ENCODE data around the gene BTN1A1. TPM values are rescaled to one million over a fixed set of nuclear protein-coding genes. Genes with fewer than 3 reads are reported as not detected.
"Not testable (repeated sequence)": the region's sequence is repeated elsewhere in the genome, so short reads cannot be mapped to it uniquely, and the experiment has no call there.

BTN1A1 gene
- polyA plus RNA-seq, 5 donors, result 0.12 to 0.26 (median 0.18) TPM

DNA sequence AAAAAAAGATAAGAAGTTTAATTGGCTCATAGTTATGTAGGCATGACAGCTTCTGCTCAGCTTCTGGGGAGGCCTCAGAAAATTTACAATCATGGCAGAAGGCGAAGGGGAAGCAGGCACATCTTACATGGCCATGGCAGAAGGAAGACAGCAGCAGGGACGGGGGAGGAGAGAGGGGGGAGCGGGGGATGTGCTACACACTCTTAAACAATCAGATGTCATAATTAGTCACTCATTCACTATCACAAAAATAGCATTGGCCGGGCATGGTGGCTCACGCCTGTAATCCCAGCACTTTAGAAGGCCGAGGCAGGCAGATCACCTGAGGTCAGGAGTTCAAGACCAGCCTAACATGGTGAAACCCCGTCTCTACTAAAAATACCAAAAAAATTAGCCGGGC, 10.9 kb downstream of the BTN1A1 start:
- not testable (repeated sequence) for DNase-seq

- no peak for DNase-seq
These were observed 14.9 kb downstream of the BTN1A1 start for GRCh38 chr6:26514984-26515383.

DNA sequence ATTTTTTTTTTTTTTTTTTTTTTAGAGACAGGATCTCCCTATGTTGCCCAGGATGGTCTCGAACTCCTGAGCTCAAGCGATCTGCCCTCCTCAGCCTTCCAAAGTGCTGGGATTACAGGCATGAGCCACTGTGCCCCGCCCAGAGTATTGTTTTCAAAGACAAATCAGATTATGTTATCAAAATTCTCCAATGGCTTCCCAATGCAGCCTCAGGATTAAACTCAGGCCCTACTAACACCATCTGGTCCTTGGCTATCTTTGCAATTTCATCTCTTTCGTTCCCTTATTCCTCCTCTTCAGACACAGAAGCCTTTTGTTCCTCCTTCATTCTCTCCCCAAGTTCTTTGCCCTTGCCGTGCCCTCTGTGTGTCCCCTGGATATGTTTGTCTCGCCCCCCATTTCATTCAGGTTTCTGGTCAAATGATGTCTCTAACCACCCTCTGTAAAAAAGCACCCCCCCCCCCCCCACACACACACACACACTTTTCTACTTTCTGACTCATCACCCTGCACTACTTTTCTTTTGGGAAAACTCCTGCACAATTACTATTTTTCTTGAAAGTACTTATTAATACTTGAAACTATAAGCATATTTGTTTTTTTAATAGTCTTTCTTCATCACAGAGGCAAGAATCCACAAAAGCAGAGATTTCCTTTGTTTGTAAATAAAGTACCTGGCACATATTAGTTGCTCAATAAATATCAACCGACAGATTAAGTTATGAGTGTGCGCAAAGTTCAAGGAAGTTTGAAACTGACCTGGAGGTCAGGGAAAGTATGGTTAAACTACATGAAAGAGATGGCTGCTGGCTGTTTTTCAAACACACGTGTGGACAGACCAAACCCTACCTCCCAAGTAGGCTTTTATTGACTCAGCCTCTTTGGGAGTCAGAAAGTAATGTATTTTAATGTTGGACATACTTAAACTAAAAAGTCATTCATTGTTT, 16.7 kb downstream of the BTN1A1 start:
- no peak for DNase-seq

DNA sequence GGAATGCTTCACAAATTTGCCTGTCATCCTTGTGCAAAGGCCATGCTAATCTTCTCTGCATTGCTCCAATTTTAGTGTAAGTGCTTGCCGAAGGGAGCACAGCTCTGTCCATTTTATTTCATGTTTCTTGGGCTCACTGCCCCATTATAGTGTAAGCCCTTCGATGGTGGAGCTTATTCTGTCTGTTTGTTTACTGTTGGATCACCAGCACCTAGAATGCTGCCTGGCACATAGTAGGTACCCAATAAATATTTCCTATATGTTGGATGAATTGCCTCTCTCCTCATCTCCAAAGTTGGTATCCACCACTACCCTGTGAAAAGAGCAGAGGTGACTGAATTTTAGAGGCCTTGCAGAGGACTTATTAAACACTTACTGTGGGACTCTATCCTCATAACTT, 19.3 kb downstream of the BTN1A1 start:
- DNase-seq, result no peak

DNA sequence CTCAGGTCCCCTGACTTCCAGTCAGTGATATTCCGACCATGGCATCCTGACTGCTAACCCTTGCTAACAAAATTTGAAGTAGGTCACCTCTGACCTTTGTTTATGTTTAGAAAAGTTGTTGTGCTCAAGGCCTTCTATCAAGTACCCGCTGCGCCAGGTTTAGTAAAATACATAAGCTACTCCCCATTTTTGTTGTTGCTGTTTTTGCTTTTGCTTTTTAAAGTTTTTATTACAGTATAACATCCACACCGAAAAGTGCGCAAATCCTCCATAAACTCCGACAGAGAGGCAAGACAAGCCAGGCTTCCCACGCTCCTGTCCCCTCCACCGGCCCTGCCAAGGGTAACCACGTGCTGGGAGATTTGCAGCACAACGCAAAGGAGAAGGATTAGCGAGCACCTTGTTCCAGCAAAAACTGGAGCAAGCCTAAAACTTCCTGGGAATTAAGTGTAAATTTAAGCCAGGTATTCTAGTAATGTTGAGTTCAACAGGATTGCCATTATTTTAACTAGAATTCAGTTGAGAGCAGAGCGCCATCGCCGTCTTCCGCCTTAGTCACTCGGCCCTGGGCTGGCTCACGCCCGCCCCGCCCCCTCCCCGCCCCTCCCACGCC, 20.2 kb downstream of the BTN1A1 start:
- peak; percentile 74 to 77 for DNase-seq

- peak; percentile 90 to 92 for DNase-seq
These were observed 20.9 kb downstream of the BTN1A1 start for GRCh38 chr6:26520850-26521599.

DNA sequence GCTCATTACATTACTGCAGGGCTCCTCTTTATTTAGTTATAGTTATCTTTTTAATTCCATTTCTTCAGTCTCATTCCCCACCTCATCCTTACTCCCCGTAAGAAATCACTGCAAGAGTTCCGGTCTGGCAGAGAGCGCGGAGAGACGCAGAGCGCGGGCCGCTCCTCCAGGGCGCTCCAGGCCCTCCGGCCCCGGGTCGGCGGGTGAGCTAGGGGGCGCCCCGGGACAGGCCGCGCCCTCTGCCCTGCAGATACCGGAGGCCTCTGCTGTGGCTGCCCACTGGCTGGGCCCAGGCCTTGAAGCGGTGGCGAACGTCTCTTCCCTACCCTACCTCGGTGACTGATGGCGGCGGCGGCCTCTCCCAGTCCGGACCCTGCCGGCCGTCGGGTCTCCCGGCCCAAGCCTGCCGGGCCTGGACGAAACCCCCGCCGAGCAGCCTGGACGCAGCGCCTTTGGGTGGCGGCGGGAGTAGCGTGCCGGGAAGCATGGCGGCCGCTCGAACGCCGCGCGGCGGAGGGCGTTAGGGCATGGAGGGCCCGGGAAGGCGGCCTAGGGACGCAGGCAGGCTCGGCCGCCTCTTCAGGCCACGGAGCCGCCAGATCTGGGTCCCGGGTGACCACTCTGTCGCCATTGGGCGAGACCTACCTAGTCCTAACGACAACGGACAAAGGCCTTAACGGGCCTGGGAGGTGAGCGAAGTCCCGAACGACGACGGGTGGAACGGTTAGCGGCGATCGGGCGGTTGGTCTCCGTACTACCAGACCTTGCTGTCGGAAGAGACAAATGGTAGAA, 21.7 kb downstream of the BTN1A1 start:
- peak; percentile 77 to 86 for DNase-seq

- peak in 1 of 2 donors; percentile 27 for DNase-seq
These were observed 22.6 kb downstream of the BTN1A1 start for GRCh38 chr6:26522486-26523228.

DNA sequence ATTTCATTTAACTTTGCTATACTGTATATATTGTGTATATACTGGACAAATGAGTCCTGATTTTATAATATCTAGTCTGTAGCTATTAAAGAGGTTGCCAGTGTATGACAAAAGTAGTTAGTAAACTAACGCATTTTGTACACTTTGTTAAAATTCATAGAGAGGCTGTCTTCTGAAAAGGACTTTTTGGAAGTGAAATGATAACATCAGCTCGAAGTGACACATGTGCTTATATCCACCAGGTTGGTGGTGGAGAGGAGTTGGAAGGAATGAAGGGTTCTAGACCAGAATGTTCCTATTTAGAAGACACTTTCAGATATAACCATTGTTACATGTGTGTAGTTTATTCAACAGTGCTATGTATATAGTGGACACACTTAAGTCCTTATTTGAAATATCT, 24.2 kb downstream of the BTN1A1 start:
- not testable (repeated sequence) for DNase-seq

DNA sequence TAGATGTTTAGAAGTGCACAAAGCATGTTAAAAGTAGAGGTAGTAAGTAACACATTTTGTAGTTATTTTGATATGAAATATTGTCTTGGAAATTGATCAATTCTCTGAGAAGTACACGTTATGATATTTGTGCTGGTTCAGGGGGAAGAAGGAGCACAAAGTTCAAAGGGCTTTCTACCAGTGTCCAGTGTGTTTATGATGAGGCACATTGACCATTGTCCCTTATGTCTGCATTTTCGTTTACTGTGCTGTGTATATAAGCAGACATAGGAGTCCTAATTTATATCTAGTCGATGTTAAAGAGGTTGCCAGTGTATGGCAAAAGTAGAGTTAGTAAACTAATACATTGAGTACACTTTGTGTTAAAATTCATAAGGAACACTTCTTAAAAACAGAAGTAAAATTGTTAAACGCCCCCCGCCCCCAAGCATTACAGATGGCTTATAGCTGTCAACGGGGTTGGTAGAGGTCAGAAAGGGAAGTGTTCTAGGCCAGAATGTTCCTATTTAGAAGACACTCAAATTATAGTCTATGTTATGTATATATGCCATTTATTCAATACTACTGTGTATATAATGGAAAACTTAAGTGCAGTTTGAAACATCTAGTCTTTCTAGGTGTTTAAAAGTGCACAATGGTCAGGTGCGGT, 24.7 kb downstream of the BTN1A1 start:
- no peak for DNase-seq

DNA sequence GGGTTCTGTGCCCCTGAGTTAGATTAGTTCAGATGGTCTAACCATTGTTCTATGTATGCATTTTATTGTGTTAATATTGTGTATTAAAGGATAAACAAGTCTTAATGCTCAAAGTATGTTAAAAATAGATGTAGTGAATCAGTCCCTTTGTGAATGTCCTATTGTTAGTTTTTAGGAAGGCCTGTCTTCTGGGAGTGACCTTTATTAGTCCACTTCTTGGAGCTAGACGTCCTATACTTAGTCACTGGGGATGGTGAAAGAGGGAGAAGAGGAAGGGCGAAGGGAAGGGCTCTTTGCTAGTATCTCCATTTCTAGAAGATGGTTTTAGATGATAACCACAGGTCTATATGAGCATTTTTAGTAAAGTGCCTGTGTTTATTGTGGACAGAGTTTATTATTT, 25.7 kb downstream of the BTN1A1 start:
- no peak for DNase-seq

GRCh38 chr6:26526928-26527327, 26.8 kb downstream of the BTN1A1 start:
- no peak for DNase-seq

GRCh38 chr6:26530203-26530602, 30.1 kb downstream of the BTN1A1 start:
- DNase-seq, result no peak

GRCh38 chr6:26531897-26532296, 31.8 kb downstream of the BTN1A1 start:
- no peak for DNase-seq

DNA sequence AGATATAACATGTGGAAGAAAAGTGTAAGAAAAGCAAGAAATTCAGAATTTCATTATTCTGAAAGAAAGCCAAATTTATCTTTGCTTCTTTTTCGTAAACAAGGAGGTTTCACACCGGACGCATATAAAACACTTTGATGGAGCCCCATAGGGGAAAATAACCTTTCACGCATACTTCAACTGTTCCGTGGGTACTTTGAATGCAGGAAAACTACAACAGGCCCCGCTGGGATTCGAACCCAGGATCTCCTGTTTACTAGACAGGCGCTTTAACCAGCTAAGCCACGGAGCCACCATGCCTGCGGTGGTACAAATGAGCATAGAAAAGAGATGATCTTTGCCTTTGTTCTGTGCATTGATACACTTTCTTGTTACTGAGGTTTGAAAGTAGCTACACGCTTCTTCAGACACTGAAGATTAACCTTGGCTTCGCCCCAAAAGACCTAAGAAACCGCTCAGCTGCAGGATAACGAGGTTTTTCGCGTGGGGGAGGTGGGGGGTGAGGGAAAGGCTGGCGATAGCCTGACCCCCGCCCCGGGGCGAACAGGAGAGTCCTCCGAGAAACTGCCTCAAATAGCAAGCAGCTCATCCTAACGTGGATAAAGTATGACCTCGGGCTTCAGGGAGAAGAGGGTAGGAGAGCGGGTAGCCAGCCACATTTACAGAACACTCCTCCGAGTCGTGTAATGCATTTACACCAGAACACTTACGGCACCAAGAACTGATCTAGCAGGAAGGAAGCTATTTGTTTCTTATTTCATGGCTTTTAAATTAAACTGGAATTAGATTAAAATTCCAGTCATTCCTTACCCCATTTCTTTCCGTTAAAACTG, 32.8 kb downstream of the BTN1A1 start:
- peak; percentile 85 to 93 for DNase-seq

DNA sequence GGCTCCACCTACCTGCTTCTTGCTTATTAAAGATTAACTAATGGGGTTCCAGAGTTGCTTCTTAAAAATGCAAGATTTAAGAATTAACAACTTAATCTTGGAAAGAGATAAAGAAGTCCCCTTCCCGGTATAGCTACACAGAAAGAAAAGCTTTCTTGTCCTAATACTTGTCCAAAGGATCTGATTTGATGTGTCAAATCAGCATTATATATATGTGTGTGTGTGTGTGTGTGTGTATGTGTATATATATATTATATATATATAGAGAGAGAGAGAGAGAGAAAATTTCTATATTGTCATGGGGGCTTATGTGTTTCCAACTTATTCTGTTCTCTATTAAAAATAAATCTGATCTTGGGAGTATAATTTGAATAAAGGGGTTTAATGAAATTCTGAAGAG, 33.4 kb downstream of the BTN1A1 start:
- no peak for DNase-seq

DNA sequence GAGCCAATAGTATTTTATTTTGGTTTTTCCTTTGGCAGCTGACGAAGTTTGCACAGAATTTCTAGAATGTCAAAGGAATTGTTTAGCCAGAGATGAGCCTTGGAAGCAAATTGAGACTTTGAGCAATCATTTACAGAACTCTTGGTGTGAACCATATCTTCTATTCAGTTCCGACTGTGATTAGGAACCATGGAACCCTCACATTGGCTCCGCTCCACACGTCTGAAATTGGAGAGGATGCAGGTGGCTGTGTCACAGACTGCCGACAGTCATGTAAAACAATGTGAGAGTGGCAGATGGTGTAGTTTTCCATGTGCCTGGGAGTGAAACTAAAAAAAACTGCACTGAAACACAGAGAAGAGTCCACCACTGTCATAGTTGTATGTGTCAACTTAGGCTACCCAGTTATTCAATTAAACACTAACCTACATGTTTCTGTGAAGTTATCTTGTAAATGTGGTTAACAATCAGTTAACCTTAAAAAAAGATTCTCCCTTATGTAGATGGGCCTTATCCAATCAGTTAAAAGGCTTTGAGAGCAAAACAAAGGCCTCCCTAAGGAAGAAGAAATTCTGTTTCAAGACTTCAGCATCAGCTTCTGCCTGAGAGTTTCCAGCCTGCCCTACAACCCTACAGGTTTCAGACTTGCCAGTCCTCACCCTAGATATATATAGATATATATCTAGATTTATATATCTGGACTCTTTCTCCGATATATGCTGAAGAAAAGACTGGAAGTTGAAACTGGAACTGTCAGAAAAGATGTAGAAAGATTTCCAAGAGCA, 34.8 kb downstream of the BTN1A1 start:
- no peak for DNase-seq

DNA sequence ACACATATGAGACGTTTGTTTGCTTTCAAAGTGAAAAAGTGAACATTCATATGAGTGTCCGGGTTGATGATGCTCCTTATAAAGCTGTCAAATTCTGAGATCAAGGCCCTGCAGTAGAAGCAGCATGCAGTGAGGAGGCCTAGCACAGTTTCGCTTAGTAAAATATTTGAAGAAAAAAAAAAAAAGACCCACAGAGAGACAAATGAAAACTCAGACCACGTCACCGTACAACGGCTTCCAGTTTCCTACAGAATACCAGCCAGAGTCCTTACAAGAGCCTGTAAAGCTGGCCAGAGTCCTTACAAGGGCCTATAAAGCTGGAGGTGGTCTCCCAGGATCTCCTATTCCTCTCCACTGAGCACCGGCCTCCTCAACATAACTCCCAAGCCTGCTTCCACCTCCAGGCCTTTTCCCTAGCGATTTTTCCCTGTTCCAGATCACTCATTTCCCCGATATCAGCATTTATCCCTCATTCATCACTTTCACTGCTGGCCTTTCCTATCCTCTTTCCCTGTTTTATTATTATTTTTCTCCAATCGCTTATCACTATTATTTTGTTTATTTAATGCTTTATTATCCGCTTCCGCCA, 36.6 kb downstream of the BTN1A1 start:
- DNase-seq, result no peak

Data from right lung (tissue), 5 donors.